Sigmoid colon (tissue), 4 donors: ENCODE measurements around the gene SLC34A3.

Experiments used
- EP300 ChIP-seq, 4 donors: sonication (generic); formaldehyde crosslinking; IDR thresholded peaks; one replicate each; pipeline ENCODE4 v1.6.1; 2017; ENCODE audit warnings: antibody characterized with exemption in 4 of 4
- TF ChIP-seq, protein P1 (sequence below), 4 experiments: fragments of 450-650 bp in 3 of 4; fragments of 200-600 bp in 1 of 4; IDR thresholded peaks; one replicate each; pipeline ENCODE4 v1.5.1; 2016 to 2019; ENCODE audit warnings: antibody characterized with exemption in 4 of 4, mild to moderate bottlenecking in 3 of 4, moderate library complexity in 2 of 4

DNA sequence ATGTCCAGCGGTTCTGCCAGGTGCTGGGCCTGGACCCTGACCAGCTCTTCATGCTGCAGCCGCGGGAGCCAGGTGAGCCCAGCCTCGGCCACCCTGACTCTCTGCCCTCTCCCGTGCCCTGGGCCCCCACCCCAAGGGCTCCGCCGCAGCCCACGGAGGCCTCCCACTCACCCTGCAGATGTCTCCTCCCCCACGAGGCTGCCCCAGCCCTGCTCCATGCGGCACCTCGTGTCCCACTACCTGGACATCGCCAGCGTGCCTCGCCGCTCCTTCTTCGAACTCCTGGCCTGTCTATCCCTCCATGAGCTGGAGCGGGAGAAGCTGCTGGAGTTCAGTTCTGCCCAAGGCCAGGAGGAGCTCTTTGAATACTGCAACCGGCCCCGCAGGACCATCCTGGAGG is 16.1 kb upstream of the SLC34A3 start:
- TF ChIP-seq, protein P1, sequence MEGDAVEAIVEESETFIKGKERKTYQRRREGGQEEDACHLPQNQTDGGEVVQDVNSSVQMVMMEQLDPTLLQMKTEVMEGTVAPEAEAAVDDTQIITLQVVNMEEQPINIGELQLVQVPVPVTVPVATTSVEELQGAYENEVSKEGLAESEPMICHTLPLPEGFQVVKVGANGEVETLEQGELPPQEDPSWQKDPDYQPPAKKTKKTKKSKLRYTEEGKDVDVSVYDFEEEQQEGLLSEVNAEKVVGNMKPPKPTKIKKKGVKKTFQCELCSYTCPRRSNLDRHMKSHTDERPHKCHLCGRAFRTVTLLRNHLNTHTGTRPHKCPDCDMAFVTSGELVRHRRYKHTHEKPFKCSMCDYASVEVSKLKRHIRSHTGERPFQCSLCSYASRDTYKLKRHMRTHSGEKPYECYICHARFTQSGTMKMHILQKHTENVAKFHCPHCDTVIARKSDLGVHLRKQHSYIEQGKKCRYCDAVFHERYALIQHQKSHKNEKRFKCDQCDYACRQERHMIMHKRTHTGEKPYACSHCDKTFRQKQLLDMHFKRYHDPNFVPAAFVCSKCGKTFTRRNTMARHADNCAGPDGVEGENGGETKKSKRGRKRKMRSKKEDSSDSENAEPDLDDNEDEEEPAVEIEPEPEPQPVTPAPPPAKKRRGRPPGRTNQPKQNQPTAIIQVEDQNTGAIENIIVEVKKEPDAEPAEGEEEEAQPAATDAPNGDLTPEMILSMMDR (IDR thresholded peaks at IDR 0.05) = no peak
- TF ChIP-seq EP300 (IDR thresholded peaks at IDR 0.05) = no peak
